HTERT RPE-1 (cell line): ENCODE results near the gene BID.
"Not testable (repeated sequence)": the region's sequence is repeated elsewhere in the genome, so short reads cannot be mapped to it uniquely, and the experiment has no call there.

Experiments
- in situ Hi-C: fragments of 300-500 bp; cut with MboI; formaldehyde crosslinking; loops from 4 replicates; pipeline ENCODE4 v1.14.3; 2020; ENCODE audit warnings: low sequenced_read_pairs

Gene BID

DNA sequence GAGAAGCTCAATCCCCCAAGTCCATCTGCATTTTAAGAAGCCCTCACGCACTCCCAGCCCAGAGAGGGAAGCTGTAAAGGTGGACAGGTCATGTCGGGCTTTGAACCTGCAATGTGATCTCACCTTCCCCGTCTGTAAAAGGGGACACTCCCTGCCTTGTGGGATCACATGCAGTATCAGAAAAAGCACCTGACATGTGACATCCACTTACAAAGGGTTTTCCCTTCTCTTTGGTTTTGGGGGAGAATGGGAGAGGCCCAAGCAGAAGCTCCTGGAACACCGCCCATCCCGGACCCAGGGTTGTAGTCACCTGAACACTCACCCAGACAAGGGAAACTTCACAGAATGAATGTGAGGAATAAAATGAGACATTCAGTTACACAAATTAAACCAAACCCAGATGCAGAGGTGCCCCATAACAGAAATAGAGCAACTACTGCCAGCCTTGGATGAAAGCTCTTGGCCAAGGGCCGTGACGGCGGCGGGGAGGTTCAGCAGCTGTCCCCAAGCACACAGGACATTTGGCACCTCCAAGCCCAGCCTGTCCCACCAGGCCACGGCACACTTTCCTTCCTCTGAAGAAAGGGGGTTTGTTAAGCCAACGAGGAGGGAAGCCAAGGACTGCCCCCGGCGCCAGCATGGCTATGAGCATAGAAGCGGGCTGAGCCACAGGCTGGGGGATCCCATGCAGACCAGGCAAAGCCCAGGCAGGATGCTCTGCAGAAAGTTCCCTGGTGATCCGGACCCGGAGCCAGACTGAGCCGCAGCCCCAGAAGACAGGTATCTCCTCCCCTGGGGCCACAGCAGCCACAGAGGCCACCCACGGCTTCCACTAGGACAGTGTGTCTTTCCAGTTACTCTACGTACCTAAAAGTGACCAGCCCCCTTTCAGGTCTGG is 3.8 kb downstream of the BID start:
- in situ Hi-C loops: no loop called here

- in situ Hi-C loops: no loop called here
Observed at GRCh38 chr22:17769716-17770082, 4.6 kb downstream of the BID start.

GRCh38 chr22:17769013-17769715 is 5.1 kb downstream of the BID start:
- in situ Hi-C loops: no loop called here

DNA sequence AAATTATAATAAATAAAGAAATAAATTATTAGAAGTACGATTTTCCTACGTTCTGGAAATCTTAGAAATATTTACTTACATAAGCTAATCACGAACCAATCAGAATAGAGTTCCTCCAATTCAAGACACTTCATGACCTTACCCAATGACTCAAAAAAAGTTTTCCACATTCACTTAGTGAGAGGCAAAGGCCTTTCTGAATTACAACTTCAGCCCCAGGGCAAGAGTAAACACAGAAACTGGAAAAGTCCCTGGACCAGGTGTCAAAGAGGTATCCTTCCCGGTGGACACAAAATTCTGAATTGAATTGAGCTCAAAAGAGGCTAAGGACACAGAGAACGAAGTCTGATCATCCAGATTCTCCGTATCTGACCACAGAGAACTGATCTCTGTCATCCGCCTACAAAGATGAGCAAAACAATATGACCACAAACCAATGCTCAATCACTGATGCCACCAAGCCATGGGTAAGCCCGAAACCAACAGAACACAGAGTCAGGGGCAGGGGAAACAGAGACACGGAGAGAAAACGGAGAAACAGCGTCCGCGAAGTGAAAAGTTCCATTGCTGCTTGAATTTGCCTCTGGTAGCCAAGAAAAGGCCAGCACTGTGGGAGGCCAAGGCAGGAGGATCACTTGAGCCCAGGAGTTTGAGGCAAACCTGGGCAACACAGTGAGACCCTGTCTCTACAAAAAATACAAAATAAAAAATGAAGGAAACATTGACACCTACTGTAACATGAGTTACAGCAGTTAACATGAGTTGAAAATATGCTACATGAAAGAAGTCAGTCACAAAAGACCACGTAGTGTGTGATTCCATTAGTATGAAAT is 6.8 kb downstream of the BID start:
- in situ Hi-C loops: no loop called here

GRCh38 chr22:17764852-17765251 is 9.4 kb downstream of the BID start:
- in situ Hi-C loops: not testable (repeated sequence)

DNA sequence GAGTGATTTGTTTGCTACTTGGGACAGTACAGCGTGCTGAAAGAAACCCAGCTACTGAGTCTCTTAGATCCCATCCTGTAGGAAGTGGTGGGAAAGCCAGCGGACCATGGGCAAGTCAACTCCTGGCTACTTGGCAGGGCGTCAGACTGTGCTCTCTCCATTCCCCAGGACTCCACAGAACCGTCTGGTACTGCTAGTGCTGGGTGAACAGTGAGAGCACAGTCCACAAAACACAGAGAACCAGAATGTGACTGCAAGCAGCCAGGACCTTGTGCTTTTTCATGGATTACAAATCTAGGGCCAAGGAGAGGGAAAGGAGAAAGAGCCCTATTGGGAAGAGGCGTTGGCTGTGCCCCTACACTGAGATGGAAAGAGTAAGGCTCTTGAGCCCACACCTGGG is 10.2 kb downstream of the BID start:
- in situ Hi-C loops: no loop called here

DNA sequence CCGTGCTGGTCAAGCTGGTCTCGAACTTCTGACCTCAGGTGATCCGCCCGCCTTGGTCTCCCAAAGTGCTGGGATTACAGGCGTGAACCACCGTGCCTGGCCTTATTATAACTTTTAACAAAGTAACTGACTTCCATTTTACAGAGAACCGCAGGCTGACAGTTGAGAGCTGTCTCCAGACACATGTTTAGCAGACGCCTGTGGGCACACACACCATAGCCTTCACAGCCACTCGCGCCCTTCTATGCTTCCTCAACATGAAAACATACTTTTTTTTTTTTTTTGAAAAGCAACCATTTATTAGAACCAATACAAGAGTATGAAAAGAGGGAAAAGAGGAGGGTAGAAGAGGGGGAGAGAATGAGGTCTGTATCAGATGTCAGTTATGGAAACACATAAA is 10.8 kb downstream of the BID start:
- in situ Hi-C loops: not testable (repeated sequence)

DNA sequence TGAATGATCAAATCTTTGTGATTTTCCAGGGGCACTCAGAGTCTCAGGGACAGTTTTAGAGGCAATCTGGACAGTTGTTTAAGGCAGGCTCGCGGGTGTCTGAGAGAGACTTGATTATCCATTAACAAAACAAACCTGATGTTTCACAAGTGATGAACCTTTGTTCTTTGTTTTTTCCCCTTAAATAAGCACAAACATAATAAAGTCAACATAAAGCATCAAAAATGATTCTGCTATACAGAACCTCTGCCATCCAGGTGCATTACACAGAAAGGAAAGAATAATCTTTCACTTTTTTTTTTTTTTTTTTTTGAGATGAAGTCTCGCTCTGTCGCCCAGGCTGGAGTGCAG is 13.2 kb downstream of the BID start:
- in situ Hi-C loops: no loop called here

GRCh38 chr22:17754233-17754925 is 19.9 kb downstream of the BID start:
- in situ Hi-C loops: no loop called here

DNA sequence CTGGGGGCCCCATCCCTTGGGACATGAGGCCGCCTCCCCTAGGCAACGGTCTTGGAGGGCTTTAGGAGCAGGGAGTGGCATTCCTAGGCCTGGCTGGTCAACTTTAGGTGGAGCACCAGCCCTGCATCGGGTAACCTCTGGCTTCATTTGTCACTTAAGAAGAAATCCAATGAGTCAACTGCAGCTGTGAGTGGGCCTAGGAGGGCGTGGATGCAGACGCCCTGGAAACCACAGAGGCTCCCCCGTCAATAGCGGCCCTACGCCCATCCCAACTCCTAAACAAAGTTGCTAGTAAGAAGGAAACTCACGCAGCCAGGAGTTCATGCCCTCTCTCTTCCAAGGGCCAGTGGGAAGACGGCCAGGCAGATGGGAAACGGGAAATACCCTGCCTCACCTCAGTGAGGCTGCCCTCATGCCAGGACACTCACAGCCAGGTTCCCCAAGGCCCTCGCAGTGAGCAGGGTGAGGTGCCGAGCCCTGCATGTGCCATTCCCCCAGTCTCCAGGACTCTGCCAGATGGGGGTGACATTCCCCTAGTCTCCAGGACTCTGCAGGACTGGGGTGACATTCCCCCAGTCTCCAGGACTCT is 20.8 kb downstream of the BID start:
- in situ Hi-C loops: no loop called here

GRCh38 chr22:17751596-17751995 is 22.7 kb downstream of the BID start:
- in situ Hi-C loops: no loop called here

GRCh38 chr22:17749605-17750395 is 24.5 kb downstream of the BID start:
- in situ Hi-C loops: no loop called here

DNA sequence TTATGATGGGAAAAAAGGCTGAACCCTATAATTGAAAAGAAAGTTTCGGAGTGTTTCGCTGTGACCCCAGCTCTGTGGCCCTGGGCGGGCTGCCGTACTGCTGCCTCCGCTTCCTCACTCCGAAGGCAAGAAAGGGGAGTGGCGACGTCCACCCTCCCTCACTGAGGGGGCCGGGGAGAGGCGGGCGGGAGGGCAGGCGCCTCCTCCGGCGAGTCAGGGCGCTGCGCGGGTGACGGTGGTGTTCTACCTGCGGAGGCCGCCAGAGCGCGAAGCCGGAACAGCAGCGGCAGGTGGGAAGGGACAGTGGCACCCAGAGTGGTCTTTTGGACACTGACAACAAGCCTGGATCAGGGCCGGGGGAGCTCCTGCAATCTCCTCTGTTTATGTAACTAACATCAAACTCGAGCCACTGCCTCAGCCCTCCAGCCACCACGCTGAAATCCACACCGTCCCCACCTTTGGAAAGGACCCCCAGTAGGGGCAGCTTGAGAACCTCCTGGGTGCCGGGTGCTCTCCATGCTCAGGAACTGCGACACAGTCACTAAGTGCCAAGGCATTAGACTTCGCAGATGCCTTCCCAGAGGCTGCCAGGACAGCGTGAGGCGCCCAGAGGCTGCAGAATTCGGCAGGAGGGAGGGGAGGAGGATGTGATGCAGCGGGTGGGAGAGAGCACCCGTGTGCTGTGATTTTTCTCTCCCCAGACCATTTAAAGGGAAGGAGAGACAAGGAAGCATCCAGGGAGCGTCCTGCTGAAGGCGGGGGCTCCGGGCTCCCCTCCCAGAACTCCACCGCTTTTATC is 25.5 kb downstream of the BID start:
- in situ Hi-C loops: no loop called here

GRCh38 chr22:17746916-17747315 is 27.4 kb downstream of the BID start:
- in situ Hi-C loops: no loop called here

- in situ Hi-C loops: no loop called here
Observed at GRCh38 chr22:17744430-17744829, 29.8 kb downstream of the BID start.

- in situ Hi-C loops: no loop called here
Observed at GRCh38 chr22:17743661-17744411, 30.4 kb downstream of the BID start.

- in situ Hi-C loops: no loop called here
Observed at GRCh38 chr22:17742527-17742902, 31.8 kb downstream of the BID start.

DNA sequence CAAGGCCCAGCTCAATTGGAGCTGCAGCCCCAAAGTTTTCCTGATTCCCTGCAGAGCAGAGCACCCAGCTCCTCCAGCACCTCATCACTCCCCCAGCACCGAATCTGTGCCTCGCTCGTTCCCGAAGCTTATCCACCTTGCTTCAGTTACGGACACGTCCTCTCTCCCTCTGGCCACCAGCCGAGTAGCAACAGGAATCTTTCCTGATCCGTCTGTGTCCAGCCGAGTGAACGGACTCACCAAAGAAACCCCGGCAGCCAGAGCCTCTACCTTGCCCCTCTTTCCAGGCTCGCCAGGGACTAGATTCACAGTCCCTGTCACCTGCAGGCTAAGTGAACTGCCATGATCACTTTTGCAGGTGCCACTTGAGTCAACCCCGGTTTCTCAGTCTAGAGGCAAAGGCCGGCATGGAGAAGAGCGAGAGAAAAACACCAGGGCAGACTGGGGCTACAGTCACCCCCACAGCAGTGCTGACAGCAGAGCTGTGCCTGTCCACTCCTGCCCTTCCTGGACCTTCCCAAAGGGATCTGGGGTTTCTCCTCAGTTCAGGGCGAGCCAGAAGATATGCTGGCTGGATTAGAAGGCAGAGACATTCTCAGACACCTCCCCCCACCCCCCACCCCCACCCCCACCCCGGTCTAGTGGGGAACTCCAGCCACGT is 32.3 kb downstream of the BID start:
- in situ Hi-C loops: no loop called here
